ENCODE data around the gene DOCK2. TPM values are rescaled to one million over a fixed set of nuclear protein-coding genes. Genes with fewer than 3 reads are reported as not detected.

The DOCK2 gene
- total RNA-seq, 1 donor from 2014 or later = 4.6 TPM

GRCh38 chr5:169770109-169770508 lies 133.0 kb downstream of the DOCK2 start:
- DNase-seq (ENCODE audit: low spot score) = no peak
- intact Hi-C loops (cut with DNase I) = no loop called here

DNA sequence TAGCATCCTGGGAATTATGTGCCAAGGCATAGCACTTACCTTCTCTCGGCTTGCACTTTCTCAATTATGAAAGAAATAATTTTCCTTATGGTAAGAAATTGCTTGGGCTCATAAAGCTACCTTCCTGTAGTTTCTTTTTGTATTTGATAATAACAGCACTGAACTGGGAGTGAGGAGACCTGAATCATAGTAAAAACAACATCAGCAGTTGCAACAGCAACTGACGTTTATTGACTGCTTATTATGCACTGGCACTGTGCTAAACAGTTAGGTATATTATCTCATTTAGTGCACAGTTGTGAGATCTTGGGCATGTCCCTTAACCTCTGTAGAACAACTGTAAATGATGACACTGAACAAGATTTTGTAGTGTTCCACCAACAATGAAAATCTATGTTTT lies 135.2 kb downstream of the DOCK2 start:
- DNase-seq (ENCODE audit: low spot score) = no peak
- intact Hi-C loops (cut with DNase I) = no loop called here

GRCh38 chr5:169772688-169773087 lies 135.6 kb downstream of the DOCK2 start:
- intact Hi-C loops (cut with DNase I) = no loop called here

GRCh38 chr5:169777159-169777558 lies 140.1 kb downstream of the DOCK2 start:
- intact Hi-C loops (cut with DNase I) = no loop called here
- DNase-seq (ENCODE audit: low spot score) = no peak

More at GRCh38 chr5:169772688-169773087, 135.6 kb downstream of the DOCK2 start:
- DNase-seq (ENCODE audit: low spot score) = no peak

DNA sequence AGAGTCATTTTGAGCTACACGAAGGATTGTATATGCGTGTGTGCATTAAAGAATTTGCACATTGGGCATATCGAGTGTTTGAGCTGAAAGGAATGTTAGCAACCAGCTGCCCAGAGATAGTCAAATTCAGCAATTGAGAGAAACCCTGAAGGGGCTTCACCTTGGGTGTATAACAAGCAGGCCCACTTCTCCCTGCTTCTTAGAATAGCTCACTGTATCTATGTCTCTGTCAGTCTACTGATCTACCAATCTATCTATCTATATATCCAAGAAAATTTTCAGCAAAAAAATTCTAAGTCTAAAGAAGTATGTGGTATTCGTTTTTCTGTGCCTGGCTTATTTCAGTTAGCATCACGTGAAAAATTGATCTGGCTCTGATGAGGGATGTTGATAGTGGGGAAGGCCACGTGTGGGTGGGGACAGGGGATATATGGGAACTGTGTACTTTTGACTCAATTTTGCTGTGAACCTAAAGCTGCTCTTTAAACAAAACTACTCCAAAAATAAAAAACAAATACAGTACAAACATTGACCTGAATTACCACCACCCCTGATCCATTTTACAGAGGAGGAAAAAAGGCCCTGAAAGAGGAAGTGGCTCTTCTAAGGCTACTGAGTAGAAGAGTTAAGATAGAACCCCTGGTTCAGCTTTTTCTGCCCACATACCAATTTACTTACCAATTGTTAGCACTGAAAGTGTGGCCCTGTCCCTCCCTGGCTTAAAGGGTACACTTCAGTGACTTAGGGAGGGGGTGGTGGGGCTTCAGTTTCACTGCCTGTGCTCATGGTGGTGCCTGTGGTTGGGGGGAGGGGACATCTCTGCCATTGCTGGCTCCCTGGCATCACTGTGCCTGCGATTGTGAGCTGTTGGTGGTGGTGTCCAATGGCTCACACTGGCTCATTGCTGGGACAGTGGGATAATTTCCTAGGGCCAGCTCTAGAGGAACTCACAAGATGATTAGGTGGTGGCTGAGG lies 141.8 kb downstream of the DOCK2 start:
- no peak for DNase-seq (ENCODE audit: low spot score)
- intact Hi-C loops (cut with DNase I) = no loop called here

GRCh38 chr5:169781420-169782345 lies 144.6 kb downstream of the DOCK2 start:
- no peak for DNase-seq (ENCODE audit: low spot score)
- intact Hi-C loops (cut with DNase I) = no loop called here

DNA sequence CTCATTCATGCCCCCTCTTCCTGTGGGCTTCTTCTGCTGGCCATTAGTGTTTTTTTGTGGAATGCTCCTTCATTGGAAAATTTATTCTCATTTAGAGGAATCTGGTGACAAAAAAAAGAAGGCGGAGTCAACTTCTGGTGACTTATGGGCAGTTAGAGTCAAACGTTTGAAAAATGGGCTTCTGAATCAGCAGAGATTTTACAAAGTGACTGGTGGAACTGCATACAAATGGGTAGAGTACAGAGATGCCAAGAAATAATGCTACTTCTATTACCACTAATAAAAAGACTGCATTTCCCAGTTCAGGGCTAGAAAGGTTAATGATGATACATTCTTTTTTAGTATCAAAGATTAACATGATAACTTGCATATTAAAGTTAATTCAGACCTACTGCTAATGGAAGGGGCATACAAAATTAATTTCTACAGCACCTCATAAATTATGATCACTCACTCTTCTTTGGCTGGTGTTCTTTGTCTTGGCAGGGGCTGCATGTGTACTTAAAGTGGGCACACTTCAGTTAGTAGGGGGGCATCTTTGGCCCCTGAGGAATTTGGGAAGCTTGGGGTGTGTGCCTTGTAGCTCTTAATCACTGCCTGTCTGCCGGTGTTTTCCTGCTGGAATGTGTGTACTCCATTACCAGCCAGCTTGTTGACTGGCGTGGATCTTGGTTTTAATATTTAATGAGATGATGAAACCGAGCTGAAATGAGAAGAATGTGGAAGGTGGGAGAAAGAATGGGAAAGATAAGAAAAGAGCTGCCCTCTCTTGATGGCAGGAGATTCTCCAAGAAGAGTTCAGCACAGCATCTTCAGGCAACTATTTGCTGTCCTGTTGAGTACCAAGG lies 148.9 kb downstream of the DOCK2 start:
- intact Hi-C loops (cut with DNase I) = no loop called here
- no peak for DNase-seq (ENCODE audit: low spot score)

- intact Hi-C loops (cut with DNase I) = no loop called here
- no peak for DNase-seq (ENCODE audit: low spot score)
Observed at GRCh38 chr5:169788168-169788567, 151.1 kb downstream of the DOCK2 start.

- no peak for DNase-seq (ENCODE audit: low spot score)
- intact Hi-C loops (cut with DNase I) = no loop called here
Observed at GRCh38 chr5:169789417-169789940, 152.4 kb downstream of the DOCK2 start.

DNA sequence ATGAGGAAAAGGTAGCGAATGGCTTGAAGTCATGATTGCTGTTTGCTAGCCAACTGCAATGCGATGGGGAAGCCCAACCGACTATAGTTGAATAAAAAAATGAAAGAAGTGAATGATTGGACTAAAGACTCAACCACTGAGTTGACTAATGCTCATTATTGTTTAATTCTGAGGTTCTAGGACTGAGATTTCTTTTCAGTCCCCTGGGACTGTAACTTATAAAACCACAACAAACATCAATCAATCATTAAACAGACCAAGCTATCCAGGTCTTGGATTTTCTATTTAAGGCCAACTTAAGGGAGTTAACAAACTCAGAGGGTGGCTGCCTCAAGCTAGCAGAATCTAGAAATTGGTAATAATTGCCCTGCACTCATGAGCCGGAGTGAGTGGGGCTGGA lies 154.2 kb downstream of the DOCK2 start:
- intact Hi-C loops (cut with DNase I) = no loop called here

DNA sequence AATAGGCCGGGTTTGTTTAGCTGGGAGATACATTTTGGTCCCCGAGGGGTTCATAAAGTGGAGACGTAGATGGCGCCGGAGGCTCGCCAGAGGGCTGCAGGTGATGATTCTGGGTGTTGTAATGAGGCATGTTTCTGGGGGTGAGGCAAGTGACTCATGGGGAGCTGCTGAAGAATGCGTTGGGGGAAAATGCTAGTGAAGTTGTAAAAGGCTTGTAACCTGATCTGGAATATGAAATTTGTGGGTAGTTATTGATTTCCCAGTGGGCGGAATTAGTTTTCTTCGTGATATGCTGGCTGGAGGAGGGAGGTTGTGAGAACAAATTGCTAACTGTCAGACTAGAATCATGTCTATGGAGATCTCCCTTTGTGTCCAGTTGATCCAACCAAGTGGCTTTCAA lies 158.3 kb downstream of the DOCK2 start:
- DNase-seq (ENCODE audit: low spot score) = no peak
- intact Hi-C loops (cut with DNase I) = no loop called here

More for the DNA sequence above, 154.2 kb downstream of the DOCK2 start:
- DNase-seq (ENCODE audit: low spot score) = no peak

DNA sequence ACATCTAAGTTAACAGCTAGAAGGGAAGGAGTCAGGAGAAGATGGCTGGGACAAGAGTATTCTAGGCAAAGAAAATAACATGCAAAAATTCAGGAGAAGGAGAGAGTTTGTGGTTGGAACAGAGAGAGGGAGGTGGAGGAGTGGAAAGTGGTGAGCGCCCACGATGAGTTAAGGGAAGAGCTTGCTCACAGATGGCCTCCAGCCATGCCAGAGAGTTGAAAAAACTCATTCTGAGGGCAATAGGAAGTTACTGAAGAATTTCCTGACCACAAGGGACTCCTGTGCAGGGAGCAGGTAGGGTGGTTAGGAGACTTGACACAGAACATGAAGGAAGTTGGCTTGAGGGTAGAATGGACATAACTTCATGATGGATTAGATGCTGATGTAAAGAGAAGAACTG lies 159.7 kb downstream of the DOCK2 start:
- intact Hi-C loops (cut with DNase I) = no loop called here
- DNase-seq (ENCODE audit: low spot score) = no peak

DNA sequence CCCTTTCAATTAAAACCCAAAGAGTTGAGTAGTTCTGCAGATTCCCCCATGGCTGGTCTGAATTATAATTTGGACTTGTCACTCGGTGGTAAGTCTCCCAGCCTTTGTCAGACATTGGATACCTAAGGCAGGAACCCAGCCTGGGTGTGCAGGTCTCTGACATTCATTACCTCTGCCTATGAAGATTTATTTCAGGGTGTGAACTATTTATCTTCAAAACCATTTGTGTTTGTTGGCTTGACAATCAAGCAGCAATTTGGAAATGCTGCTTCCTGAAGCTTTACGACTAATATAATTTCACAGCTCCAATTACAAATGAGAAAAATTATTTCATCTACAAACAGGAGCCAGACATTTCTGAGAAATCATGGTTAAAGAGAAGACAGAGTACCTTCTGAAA lies 160.5 kb downstream of the DOCK2 start:
- intact Hi-C loops (cut with DNase I) = no loop called here
- DNase-seq (ENCODE audit: low spot score) = no peak

GRCh38 chr5:169798438-169798837 lies 161.4 kb downstream of the DOCK2 start:
- no peak for DNase-seq (ENCODE audit: low spot score)
- intact Hi-C loops (cut with DNase I) = no loop called here

- no peak for DNase-seq (ENCODE audit: low spot score)
- intact Hi-C loops (cut with DNase I) = no loop called here
Observed at GRCh38 chr5:169798906-169799660, 162.0 kb downstream of the DOCK2 start.

GRCh38 chr5:169801324-169801777 lies 164.3 kb downstream of the DOCK2 start:
- intact Hi-C loops (cut with DNase I) = no loop called here

GRCh38 chr5:169801781-169802180 lies 164.7 kb downstream of the DOCK2 start:
- intact Hi-C loops (cut with DNase I) = no loop called here
- DNase-seq (ENCODE audit: low spot score) = no peak

More at GRCh38 chr5:169801324-169801777, 164.3 kb downstream of the DOCK2 start:
- no peak for DNase-seq (ENCODE audit: low spot score)
